ENCODE measurements around the gene CC2D2B. TPM values are rescaled to one million over a fixed set of nuclear protein-coding genes. Genes with fewer than 3 reads are reported as not detected.
"Not testable (repeated sequence)": the region's sequence is repeated elsewhere in the genome, so short reads cannot be mapped to it uniquely, and the experiment has no call there.

Gene CC2D2B
- total RNA-seq, 1 experiment from 2014 or later: 0.20 TPM

GRCh38 chr10:95889830-95890229 is 17.9 kb upstream of the CC2D2B start:
- no peak for DNase-seq (ENCODE audit: low spot score)
- peaks cover 15% of the 10 kb centered on the region for H3K36me3 Mint-ChIP-seq
- H3K4me1 Mint-ChIP-seq: no peaks in the 10 kb centered on the region
- H3K27ac Mint-ChIP-seq: no peak overlapping the region
- no peak for TF ChIP-seq ZSCAN18 (CRISPR knock-in tag; IDR thresholded peaks at IDR 0.05)
- TF ChIP-seq MYBL2 (CRISPR knock-in tag; IDR thresholded peaks at IDR 0.05): no peak
- ChIA-PET POLR2A (no interaction called here), CTCF (no interaction called here)
- ATAC-seq: no peak
- H3K9me3 Mint-ChIP-seq: no peaks in the 10 kb centered on the region
- H3K4me3 Mint-ChIP-seq: no peak overlapping the region
- H3K27me3 Mint-ChIP-seq (ENCODE audit: low read depth): no peaks in the 10 kb centered on the region

- Mint-ChIP-seq H3K4me1 (no peaks in the 10 kb centered on the region), H3K36me3 (peaks cover 54% of the 10 kb centered on the region), H3K27me3 (ENCODE audit: low read depth) (no peaks in the 10 kb centered on the region), H3K9me3 (no peaks in the 10 kb centered on the region), H3K4me3 (no peak overlapping the region), H3K27ac (no peak overlapping the region)
- ChIA-PET POLR2A (no interaction called here), CTCF (no interaction called here)
- TF ChIP-seq EMX1 (CRISPR knock-in tag; IDR thresholded peaks at IDR 0.05) (no peak), CDX4 (CRISPR knock-in tag; IDR thresholded peaks at IDR 0.05; ENCODE audit: borderline replicate concordance) (no peak), MLX (CRISPR knock-in tag; IDR thresholded peaks at IDR 0.05) (no peak), MAX (CRISPR knock-in tag; IDR thresholded peaks at IDR 0.05) (no peak), ELF4 (CRISPR knock-in tag; IDR thresholded peaks at IDR 0.05; ENCODE audit: low read depth) (no peak), ZNF232 (CRISPR knock-in tag; IDR thresholded peaks at IDR 0.05) (no peak), OVOL2 (CRISPR knock-in tag; IDR thresholded peaks at IDR 0.05; ENCODE audit: borderline replicate concordance) (no peak), ZBTB21 (CRISPR knock-in tag; IDR thresholded peaks at IDR 0.05; ENCODE audit: borderline replicate concordance) (no peak), ZNF219 (CRISPR knock-in tag; IDR thresholded peaks at IDR 0.05; ENCODE audit: borderline replicate concordance) (no peak), TEAD4 (CRISPR knock-in tag; IDR thresholded peaks at IDR 0.05) (no peak), JAZF1 (CRISPR knock-in tag; IDR thresholded peaks at IDR 0.05) (no peak), IRF1 (CRISPR knock-in tag; IDR thresholded peaks at IDR 0.05) (no peak), USF1 (CRISPR knock-in tag; IDR thresholded peaks at IDR 0.05) (no peak), PREB (CRISPR knock-in tag; IDR thresholded peaks at IDR 0.05; ENCODE audit: borderline replicate concordance) (no peak), USF2 (CRISPR knock-in tag; IDR thresholded peaks at IDR 0.05) (no peak), TP53 (CRISPR knock-in tag; IDR thresholded peaks at IDR 0.05) (no peak)
- DNase-seq (ENCODE audit: low spot score) (no peak), ATAC-seq (no peak)
These were observed 11.5 kb upstream of the CC2D2B start for GRCh38 chr10:95896071-95896850.

GRCh38 chr10:95905897-95906580 is 1.7 kb upstream of the CC2D2B start:
- H3K9me3 Mint-ChIP-seq; POLR2A ChIA-PET; H3K4me1 Mint-ChIP-seq; ATAC-seq; H3K36me3 Mint-ChIP-seq; H3K27me3 Mint-ChIP-seq (ENCODE audit: low read depth); H3K27ac Mint-ChIP-seq; DNase-seq (ENCODE audit: low spot score); CTCF ChIA-PET: not testable (repeated sequence)
- peak overlapping the region; percentile 38; the same call in 1 of the 2 replicates for H3K4me3 Mint-ChIP-seq

All from WTC11 (cell line).